ENCODE results near the gene CHIT1.

CHIT1 gene

GRCh38 chr1:203166192-203166940, 63.1 kb downstream of the CHIT1 start:
- in situ Hi-C loops (cut with MboI; ENCODE audit: low sequenced_read_pairs): no loop called here

Data from HL-60/S4 treated with phorbol 12-myristate 13-acetate at 8.2 ng/mL for 4 days and 3 days (cell line).